CD14-positive monocyte (primary cell): ENCODE measurements around the gene PARVB. TPM values are rescaled to one million over a fixed set of nuclear protein-coding genes. Genes with fewer than 3 reads are reported as not detected.

Experiments used
- DNase-seq, 3 donors: peaks; one replicate each; pipeline ENCODE4 v3.0.0-alpha.2; 2011 to 2022
- H2AFZ ChIP-seq: 2 replicates; pipeline ENCODE4 v1.6.0; 2012; ENCODE audit warnings: mild to moderate bottlenecking, low read depth, low read length, inconsistent platforms; ENCODE audit not compliant: insufficient read depth, poor library complexity, severe bottlenecking
- H3K27ac ChIP-seq, 2 donors: 1 replicate in 1 of 2; 2 replicates in 1 of 2; pipeline ENCODE4 v1.5.1; 2012 to 2013; ENCODE audit warnings: low read length in 2 of 2, control low read depth in 1 of 2, inconsistent platforms in 1 of 2, low read depth in 1 of 2, mild to moderate bottlenecking in 1 of 2
- H3K27me3 ChIP-seq, 2 donors: one replicate each; pipeline versions ENCODE4 v1.6.0 to v1.6.1; 2011 to 2013; ENCODE audit warnings: low read length in 2 of 2; ENCODE audit not compliant: control insufficient read depth in 2 of 2, insufficient read depth in 2 of 2
- H3K36me3 ChIP-seq, 2 donors: replicated peaks in 1 of 2; 1 replicate in 1 of 2; 2 replicates in 1 of 2; pipeline versions ENCODE4 v1.5.1 to v1.6.1; 2012 to 2013; ENCODE audit warnings: low read length in 2 of 2, control low read depth in 1 of 2, inconsistent platforms in 1 of 2, mild to moderate bottlenecking in 1 of 2; ENCODE audit not compliant: insufficient read depth in 2 of 2, control insufficient read depth in 1 of 2
- H3K4me1 ChIP-seq, 2 donors: 1 replicate in 1 of 2; 2 replicates in 1 of 2; pipeline versions ENCODE4 v1.5.1 to v1.6.1; 2012 to 2013; ENCODE audit warnings: low read length in 2 of 2, control low read depth in 1 of 2, inconsistent platforms in 1 of 2, mild to moderate bottlenecking in 1 of 2, moderate library complexity in 1 of 2; ENCODE audit not compliant: insufficient read depth in 2 of 2, control insufficient read depth in 1 of 2
- H3K4me2 ChIP-seq: replicated peaks from 2 replicates; pipeline ENCODE3; 2012; ENCODE audit warnings: low read length, moderate library complexity, mild to moderate bottlenecking; ENCODE audit not compliant: poor library complexity, severe bottlenecking; ENCODE audit errors: extremely low read depth
- H3K4me3 ChIP-seq, 3 experiments: fragments of 200-600 bp in 1 of 3; sonication (generic) in 1 of 3; replicated peaks in 1 of 3; 1 replicate in 2 of 3; 2 replicates in 1 of 3; pipeline ENCODE4 v1.5.1; 2011 to 2013; ENCODE audit warnings: low read length in 3 of 3, mild to moderate bottlenecking in 3 of 3, control low read depth in 2 of 3, low read depth in 2 of 3, inconsistent platforms in 1 of 3, moderate library complexity in 1 of 3
- H3K79me2 ChIP-seq: 2 replicates; pipeline ENCODE4 v1.6.0; 2012; ENCODE audit warnings: mild to moderate bottlenecking, control low read depth, inconsistent platforms, low read length, moderate library complexity; ENCODE audit not compliant: insufficient read depth
- H3K9ac ChIP-seq: 2 replicates; pipeline ENCODE4 v1.6.0; 2017; ENCODE audit warnings: low read length, mild to moderate bottlenecking; ENCODE audit not compliant: insufficient read depth, poor library complexity, severe bottlenecking
- H3K9me3 ChIP-seq, 2 donors: replicated peaks in 1 of 2; 1 replicate in 1 of 2; 2 replicates in 1 of 2; pipeline versions ENCODE4 v1.5.1 to v1.6.1; 2012 to 2013; ENCODE audit warnings: low read length in 2 of 2, control low read depth in 1 of 2; ENCODE audit not compliant: control insufficient read depth in 1 of 2, insufficient read depth in 1 of 2
- H4K20me1 ChIP-seq: 2 replicates; pipeline ENCODE4 v1.6.0; 2012; ENCODE audit warnings: mild to moderate bottlenecking, low read length, control low read depth, moderate library complexity; ENCODE audit not compliant: insufficient read depth
- H3K27ac Mint-ChIP-seq, 7 donors: one replicate each; pipeline ENCODE4 v1.8.0; 2020; ENCODE audit warnings: mild to moderate bottlenecking in 7 of 7, mixed read lengths in 7 of 7, moderate library complexity in 6 of 7, inconsistent platforms in 2 of 7
- H3K27me3 Mint-ChIP-seq, 3 donors: one replicate each; pipeline ENCODE4 v1.8.0; 2021 to 2022; ENCODE audit warnings: low read depth in 3 of 3, mild to moderate bottlenecking in 3 of 3, mixed read lengths in 3 of 3, moderate library complexity in 3 of 3, inconsistent platforms in 1 of 3
- H3K36me3 Mint-ChIP-seq, 2 donors: one replicate each; pipeline ENCODE4 v1.8.0; 2020; ENCODE audit warnings: mixed read lengths in 2 of 2, inconsistent platforms in 1 of 2, mild to moderate bottlenecking in 1 of 2
- H3K4me1 Mint-ChIP-seq: one replicate; pipeline ENCODE4 v1.8.0; 2020; ENCODE audit warnings: mild to moderate bottlenecking, mixed read lengths
- H3K4me3 Mint-ChIP-seq, 2 donors: one replicate each; pipeline ENCODE4 v1.8.0; 2020; ENCODE audit warnings: mild to moderate bottlenecking in 2 of 2, mixed read lengths in 2 of 2, moderate library complexity in 1 of 2
- H3K9me3 Mint-ChIP-seq, 7 donors: one replicate each; pipeline ENCODE4 v1.8.0; 2020 to 2022; ENCODE audit warnings: mixed read lengths in 7 of 7, mild to moderate bottlenecking in 6 of 7, moderate library complexity in 6 of 7, inconsistent platforms in 2 of 7
- WGBS: methylation state at CpG from one replicate; pipeline ENCODE4 v1.1.5; 2013; ENCODE audit warnings: missing lambda C conversion rate; ENCODE audit not compliant: insufficient coverage; 5-methylcytosine and 5-hydroxymethylcytosine counted together
- intact Hi-C, 2 donors: fragments of 100-400 bp; cut with micrococcal nuclease; formaldehyde crosslinking; loops; one replicate each; pipeline versions ENCODE4 v1.15.0 to v1.15.1; 2023
- polyA plus RNA-seq, 3 donors: library from polyadenylated mRNA; depleted of rRNA in 1 of 3; unstranded in 2 of 3; stranded (reverse) in 1 of 3; fragments of 300-500 nt in 2 of 3; fragments of >200 nt in 1 of 3; fragmentation: Illumina TruSeq in 2 of 3; gene quantifications; 1 replicate in 2 of 3; 2 replicates in 1 of 3; pipeline ENCODE4 v1.2.3, GENCODE V29; 2012 to 2021
- TF ChIP-seq, protein P1 (sequence below): fragments of 200-600 bp; IDR thresholded peaks from one replicate; pipeline ENCODE4 v1.8.0; 2022; ENCODE audit warnings: antibody characterized with exemption, mild to moderate bottlenecking

The PARVB gene
- polyA plus RNA-seq, 3 donors, result 13.4 to 38.5 (median 17.9) TPM

- Mint-ChIP-seq H3K27ac (peak overlapping the region in 3 of 7 donors; percentile 44 to 73 (median 58)), H3K4me3 (no peak overlapping the region), H3K27me3 (peaks cover 0 to 4% (median 0%) of the 10 kb centered on the region in 3 donors), H3K36me3 (peaks cover 22% of the 10 kb centered on the region in 2 donors), H3K9me3 (peaks cover 0 to 2% (median 0%) of the 10 kb centered on the region in 7 donors), H3K4me1 (peaks cover 14% of the 10 kb centered on the region)
- intact Hi-C loops, result no loop called here
- no peaks in the 10 kb centered on the region for H3K9me3 ChIP-seq
- H3K27ac ChIP-seq, result no peak overlapping the region
- 97% methylated on average over 18 of the region's 20 CpGs for WGBS
- H3K9ac ChIP-seq, result no peak overlapping the region
- no peak overlapping the region for H3K4me3 ChIP-seq
- no peaks in the 10 kb centered on the region for H3K27me3 ChIP-seq
- peaks cover 11% of the 10 kb centered on the region for H4K20me1 ChIP-seq
- H3K4me1 ChIP-seq, result peaks cover 0 to under 1% of the 10 kb centered on the region in 2 donors
- no peak overlapping the region for H2AFZ ChIP-seq
- DNase-seq, result no peak
- TF ChIP-seq, protein P1, sequence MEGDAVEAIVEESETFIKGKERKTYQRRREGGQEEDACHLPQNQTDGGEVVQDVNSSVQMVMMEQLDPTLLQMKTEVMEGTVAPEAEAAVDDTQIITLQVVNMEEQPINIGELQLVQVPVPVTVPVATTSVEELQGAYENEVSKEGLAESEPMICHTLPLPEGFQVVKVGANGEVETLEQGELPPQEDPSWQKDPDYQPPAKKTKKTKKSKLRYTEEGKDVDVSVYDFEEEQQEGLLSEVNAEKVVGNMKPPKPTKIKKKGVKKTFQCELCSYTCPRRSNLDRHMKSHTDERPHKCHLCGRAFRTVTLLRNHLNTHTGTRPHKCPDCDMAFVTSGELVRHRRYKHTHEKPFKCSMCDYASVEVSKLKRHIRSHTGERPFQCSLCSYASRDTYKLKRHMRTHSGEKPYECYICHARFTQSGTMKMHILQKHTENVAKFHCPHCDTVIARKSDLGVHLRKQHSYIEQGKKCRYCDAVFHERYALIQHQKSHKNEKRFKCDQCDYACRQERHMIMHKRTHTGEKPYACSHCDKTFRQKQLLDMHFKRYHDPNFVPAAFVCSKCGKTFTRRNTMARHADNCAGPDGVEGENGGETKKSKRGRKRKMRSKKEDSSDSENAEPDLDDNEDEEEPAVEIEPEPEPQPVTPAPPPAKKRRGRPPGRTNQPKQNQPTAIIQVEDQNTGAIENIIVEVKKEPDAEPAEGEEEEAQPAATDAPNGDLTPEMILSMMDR, result no peak
- H3K4me2 ChIP-seq, result no peak overlapping the region
- peaks cover 48% of the 10 kb centered on the region for H3K79me2 ChIP-seq
- peaks cover 0 to 7% of the 10 kb centered on the region in 2 donors for H3K36me3 ChIP-seq
Measured at GRCh38 chr22:44042249-44043218, 18.4 kb downstream of the PARVB start.

- Mint-ChIP-seq H3K27me3 (peaks cover 0 to 2% (median 1%) of the 10 kb centered on the region in 3 donors), H3K9me3 (peaks cover 0 to 2% (median 0%) of the 10 kb centered on the region in 7 donors), H3K36me3 (peaks cover 19% of the 10 kb centered on the region in 2 donors), H3K27ac (peak overlapping the region in 5 of 7 donors; percentile 2 to 65 (median 50)), H3K4me1 (peaks cover 29% of the 10 kb centered on the region), H3K4me3 (no peak overlapping the region)
- Histone ChIP-seq H3K9me3 (no peaks in the 10 kb centered on the region), H3K79me2 (peaks cover 46% of the 10 kb centered on the region), H4K20me1 (peaks cover 16% of the 10 kb centered on the region), H3K36me3 (peaks cover 0 to 7% of the 10 kb centered on the region in 2 donors), H3K9ac (no peak overlapping the region), H3K4me1 (peaks cover 2 to 6% of the 10 kb centered on the region in 2 donors), H3K27ac (no peak overlapping the region), H2AFZ (no peak overlapping the region), H3K4me3 (no peak overlapping the region), H3K4me2 (no peak overlapping the region), H3K27me3 (no peaks in the 10 kb centered on the region)
- DNase-seq, result peak in 1 of 3 donors; percentile 19
- WGBS, result no CpG with 5 or more reads among the region's 1 CpG
- TF ChIP-seq, protein P1, result no peak
- intact Hi-C loops, result no loop called here
Measured at GRCh38 chr22:44045145-44045544, 21.0 kb downstream of the PARVB start.
